NCI-H128 (cell line): ENCODE results near the gene IFT43.

Source experiments
- DNase-seq: peaks from one replicate; lab custom pipeline; 2025; ENCODE audit not compliant: unreplicated experiment; lab: John Stamatoyannopoulos, UW

Gene IFT43

GRCh38 chr14:76101391-76102379 lies 116.1 kb downstream of the IFT43 start:
- DNase-seq: no peak

GRCh38 chr14:76104802-76105355 lies 119.3 kb downstream of the IFT43 start:
- no peak for DNase-seq

GRCh38 chr14:76106188-76106587 lies 120.6 kb downstream of the IFT43 start:
- DNase-seq: no peak

GRCh38 chr14:76109087-76109880 lies 123.7 kb downstream of the IFT43 start:
- DNase-seq: no peak

- no peak for DNase-seq
Observed at GRCh38 chr14:76112889-76113624, 127.5 kb downstream of the IFT43 start.

GRCh38 chr14:76113691-76114090 lies 128.1 kb downstream of the IFT43 start:
- no peak for DNase-seq

GRCh38 chr14:76115010-76115422 lies 129.5 kb downstream of the IFT43 start:
- DNase-seq: no peak

- peak; percentile 45 for DNase-seq
Observed at GRCh38 chr14:76117789-76118484, 132.4 kb downstream of the IFT43 start.

GRCh38 chr14:76118594-76118993 lies 133.0 kb downstream of the IFT43 start:
- no peak for DNase-seq

- DNase-seq: no peak
Observed at GRCh38 chr14:76121089-76121748, 135.7 kb downstream of the IFT43 start.

GRCh38 chr14:76123426-76124225 lies 138.1 kb downstream of the IFT43 start:
- DNase-seq: no peak

- DNase-seq: no peak
Observed at GRCh38 chr14:76125511-76125910, 139.9 kb downstream of the IFT43 start.

GRCh38 chr14:76126076-76126475 lies 140.5 kb downstream of the IFT43 start:
- DNase-seq: no peak

- DNase-seq: no peak
Observed at GRCh38 chr14:76129851-76130576, 144.5 kb downstream of the IFT43 start.

- no peak for DNase-seq
Observed at GRCh38 chr14:76131071-76131965, 145.8 kb downstream of the IFT43 start.

GRCh38 chr14:76133103-76133502 lies 147.5 kb downstream of the IFT43 start:
- no peak for DNase-seq
